HT-29 (cell line): ENCODE data around the gene GAMT. TPM values are rescaled to one million over a fixed set of nuclear protein-coding genes. Genes with fewer than 3 reads are reported as not detected.

Source experiments
- DNase-seq: peaks from one replicate; pipeline ENCODE4 v3.0.0-alpha.2; 2015; ENCODE audit warnings: low spot score
- total RNA-seq: library from RNA; depleted of rRNA; stranded (reverse); fragments of >200 nt; shearing (Covaris generic); gene quantifications from 2 replicates; pipeline ENCODE4 v1.2.3, GENCODE V29; 2014; rRNA removed

GAMT gene
- 0.26 and 0.97 TPM in 2 replicates for total RNA-seq

DNA sequence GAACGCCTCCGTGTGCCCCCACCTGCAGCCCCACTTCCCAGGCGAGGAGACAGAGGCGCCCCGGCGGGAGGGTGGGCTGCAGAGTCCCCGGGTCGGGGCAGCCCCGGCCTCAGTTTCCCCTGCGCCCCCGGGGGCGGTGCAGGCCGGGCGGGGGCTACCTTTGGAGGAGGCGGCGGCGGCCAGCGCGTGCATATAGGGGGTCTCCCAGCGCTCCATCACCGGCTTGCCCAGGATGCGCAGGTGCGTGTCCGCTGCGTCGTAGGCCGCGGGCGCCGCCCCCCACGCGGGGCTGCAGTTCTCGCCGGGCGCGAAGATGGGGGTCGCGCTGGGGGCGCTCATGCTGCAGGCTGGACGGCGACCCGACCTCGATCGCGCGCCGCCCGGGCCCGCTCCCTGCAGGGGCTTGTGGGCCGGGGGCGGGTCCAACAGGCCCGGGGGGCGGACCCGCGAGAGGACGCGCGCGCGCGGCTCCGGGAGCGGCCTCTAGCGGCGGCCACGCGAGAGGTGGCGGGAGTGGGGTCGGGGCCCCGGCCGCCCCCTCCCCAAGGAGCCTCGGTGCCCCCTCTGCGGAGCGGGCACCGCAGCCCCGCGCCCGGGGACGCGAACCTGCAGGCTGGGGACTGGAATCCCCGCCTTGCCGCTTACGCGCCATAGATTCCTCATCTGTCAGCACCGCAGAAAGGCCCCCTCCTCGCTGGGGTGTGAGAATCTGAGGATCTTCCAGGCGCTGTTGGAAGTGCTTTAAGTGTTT lies at the start of gene GAMT:
Gene GAMT (minus strand): TSS at position 405 of the 751 bp plus-strand sequence. CDS start 66 bp downstream, at position 339.
- no peak for DNase-seq

GRCh38 chr19:1449467-1450442 lies 48.4 kb upstream of the GAMT start, which contains the start of gene APC2:
Gene APC2, plus strand, starts transcription at chr19:1450121. Its CDS starts 2,881 bp downstream, at chr19:1453002.
- no peak for DNase-seq

GRCh38 chr19:1447944-1448343 lies 46.6 kb upstream of the GAMT start:
- DNase-seq: no peak

DNA sequence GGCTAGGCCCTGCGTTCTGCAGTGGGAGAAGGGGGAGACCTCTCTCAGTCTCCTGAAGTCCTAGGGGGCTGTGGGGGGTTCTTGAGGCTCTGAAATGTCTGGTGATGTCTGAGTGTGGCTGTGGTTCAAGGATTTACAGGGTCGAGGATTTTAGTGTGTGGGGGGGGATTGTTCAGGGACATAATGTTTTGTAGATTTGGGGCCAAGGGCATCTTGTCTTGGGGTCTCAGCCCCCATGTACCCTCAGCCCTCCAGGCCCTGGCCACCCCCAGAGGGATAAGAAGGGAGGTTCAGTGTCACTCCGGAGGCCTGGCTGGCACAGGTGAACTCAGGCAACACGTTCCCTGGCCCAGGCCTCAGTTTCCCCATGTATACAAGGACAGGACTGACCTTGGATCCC lies 46.2 kb upstream of the GAMT start:
- no peak for DNase-seq

DNA sequence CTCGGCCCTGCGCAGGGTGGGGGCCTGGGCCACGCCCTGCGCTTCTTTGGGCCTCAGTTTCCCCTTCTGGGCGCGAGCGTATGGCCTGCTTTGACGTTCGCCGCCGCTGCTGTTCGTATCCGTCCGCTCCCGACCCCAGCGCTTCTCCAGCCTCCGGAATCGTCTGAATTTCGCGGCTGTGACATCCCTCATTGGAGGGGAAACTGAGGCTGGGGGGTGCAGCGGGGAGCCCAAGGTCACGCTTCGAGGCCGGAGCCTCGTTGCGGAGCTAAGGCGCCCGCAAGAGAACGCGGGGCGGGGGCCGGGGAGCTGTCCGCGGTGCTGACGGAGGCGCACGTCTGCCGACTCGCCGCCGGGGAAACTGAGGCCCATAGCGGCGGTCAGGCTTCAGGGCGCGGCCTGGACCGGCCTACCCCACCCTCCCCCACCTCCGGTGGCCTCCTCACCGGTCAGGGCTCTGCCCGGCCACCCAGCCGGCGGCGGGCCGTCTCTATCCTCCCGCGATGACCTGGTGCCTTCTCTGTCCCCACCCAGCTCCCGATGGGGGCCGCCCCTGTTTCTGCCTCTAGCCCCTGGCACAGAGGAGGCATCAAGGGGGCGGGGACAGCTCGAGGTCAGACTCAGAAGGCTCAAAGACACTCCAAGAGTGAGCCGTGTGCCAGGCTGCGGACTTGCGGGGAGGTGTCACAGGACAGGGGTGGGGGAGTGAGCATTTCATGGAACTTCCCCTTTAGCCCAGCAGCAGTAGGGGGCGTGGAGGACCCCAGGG lies 45.6 kb upstream of the GAMT start:
- DNase-seq: peak; percentile 26

DNA sequence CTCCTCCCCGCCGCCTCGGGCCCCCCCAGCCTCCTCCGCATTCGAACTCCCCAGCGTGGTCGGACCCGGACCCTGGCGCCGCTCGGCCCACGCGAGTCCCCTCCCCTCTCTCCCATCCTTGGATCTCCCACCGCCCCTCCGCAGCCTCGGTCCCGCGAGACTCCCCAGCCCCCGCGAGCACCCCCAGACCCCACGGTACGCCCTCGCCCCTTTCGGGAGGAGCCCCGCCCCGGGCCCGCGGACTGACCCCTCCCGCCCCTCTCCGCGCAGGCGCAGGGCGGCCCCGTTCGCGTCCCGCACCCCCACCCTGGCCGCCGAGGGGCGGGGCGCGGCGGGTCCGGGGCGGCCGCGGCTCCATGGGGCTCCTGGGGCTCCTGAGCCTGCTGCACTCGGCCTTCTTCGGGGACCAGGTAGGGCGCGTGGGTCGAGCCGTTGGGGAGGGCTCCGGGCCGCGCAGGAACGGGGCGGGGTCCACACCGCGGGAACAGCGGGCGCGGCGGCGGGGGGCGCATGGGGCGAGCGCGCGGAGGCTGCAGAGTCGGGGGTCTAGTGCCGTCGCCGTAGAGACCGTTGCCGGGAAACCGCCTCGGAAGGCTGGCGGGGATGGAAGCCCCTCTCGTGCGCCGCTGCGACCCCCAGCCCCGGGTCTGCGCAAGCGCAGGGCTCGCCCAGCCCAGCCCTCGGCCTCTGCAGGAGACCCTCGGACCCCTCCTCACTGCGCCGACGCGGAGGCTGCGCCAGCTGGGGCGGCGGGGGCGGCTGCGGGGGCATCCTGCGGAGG lies 44.8 kb upstream of the GAMT start:
- no peak for DNase-seq

- peak; percentile 52 for DNase-seq
Observed at GRCh38 chr19:1445185-1445931, 44.0 kb upstream of the GAMT start.

DNA sequence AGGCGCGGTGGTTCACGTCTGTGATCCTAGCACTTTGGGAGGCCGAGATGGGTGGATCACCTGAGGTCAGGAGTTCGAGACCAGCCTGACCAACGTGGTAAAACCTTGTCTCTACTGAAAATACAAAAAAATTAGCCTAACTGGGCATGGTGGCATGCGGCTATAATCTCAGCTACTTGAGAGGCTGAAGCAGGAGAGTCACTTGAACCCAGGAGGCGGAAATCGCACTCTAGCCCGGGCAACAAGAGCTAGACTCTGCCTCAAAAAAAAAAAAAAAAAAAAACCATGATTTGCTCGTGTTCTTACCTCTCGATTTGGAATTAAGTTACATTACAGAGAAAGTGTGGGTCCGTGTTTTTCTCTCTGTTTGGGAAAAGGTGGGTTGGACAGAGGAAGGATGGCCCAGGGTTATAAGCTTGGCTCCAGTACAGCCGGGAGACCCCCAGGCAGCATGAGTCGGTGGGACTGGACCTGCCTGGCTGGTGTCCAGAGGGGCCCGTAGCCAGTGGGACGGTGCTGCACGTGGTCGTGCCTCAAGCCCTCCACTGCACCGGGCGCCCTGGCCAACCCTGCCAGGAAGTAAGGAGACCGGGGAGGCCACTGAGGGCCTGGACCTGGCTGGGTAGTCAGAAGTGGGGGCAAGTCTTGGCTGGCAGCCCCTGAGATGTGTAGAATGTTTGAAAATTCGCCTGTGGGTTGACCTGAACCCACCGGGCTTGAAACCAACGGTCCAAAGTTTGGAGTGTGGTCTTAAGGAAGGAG lies 40.5 kb upstream of the GAMT start:
- no peak for DNase-seq

DNA sequence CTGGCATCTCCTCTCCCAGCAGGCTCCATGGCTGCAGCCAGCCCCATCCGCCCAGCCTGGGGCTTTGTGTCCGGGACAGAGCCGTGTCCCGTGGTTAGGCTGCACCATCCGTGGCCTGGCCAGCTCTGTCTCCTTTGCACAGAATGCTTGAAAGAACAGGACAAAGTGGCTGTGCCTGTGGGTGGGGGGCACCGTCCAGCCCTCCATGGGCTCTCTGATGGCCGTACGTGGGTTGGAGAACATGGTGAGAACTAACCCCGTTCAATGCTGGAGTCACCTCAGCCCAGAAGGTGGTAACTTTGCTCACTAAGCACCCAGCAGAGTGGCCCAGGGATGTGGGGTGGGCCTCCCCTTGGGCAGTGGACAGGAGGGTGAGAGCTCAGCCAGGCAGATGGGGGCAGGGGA lies 39.7 kb upstream of the GAMT start:
- no peak for DNase-seq

DNA sequence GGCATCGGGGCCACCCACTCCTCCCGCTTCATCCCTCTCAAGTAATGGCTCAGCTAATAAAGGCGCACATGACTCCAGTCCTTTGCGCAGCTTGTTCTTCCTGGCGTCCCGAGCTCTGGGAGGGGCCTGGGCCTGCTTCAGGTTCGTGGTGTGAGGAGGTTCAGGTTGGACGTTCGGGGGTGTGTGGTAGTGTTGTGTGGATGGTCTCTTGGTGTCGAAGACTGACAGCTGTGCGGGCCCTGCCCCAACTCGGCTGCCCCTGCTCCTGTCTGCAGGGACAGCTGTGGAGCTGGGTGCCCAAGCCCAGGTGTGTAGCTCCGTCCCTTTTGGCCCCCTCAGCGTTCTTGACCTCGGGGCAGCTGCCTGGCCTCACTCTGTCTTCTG lies 39.1 kb upstream of the GAMT start:
- no peak for DNase-seq

- DNase-seq: peak; percentile 19
Observed at GRCh38 chr19:1439525-1440417, 38.4 kb upstream of the GAMT start.

GRCh38 chr19:1438933-1439354 lies 37.6 kb upstream of the GAMT start:
- DNase-seq: no peak

DNA sequence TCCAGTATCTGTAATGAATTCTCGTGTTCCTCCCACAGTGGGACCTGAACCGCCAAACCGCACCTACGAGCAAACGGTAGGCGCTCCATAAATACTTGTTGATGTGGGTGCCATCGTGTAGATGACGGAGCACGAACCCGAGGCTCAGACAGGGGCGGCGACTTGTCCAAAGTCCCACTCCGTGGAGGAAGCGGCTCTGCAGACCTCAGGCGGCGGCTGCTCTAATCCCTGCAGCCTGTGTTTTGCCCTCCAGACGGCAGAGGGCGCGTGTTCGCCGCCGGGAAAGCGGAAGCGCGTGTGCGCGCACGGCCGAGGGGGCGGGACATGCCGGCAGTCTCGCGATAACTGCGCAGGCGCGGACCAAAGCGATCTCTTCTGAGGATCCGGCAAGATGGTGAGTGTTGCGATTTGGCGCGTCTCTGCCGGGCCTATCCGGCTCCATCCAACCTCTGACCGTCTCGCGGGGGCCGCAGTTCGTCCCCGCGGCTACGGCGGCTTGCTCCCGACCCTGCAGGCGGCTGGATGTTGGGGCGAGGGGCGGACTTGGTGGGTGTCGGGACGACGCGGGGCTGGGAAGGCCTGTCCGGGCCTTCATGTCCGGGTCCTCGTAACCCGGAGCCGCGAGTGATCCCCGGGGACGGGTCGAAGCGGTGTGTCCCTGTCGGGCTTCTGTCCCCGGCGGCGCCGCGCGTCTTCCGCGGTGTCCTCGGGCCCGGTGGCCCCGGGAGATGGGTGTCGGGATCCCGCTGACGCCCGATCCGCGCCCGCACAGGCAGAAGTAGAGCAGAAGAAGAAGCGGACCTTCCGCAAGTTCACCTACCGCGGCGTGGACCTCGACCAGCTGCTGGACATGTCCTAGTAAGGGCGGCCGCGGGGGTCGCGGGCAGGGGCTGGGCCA lies 36.9 kb upstream of the GAMT start, which contains the start of gene RPS15:
Gene RPS15 (plus strand): TSS at position 362 of the 898 bp plus-strand sequence. CDS start 30 bp downstream, at position 392.
- peak; percentile 86 for DNase-seq

DNA sequence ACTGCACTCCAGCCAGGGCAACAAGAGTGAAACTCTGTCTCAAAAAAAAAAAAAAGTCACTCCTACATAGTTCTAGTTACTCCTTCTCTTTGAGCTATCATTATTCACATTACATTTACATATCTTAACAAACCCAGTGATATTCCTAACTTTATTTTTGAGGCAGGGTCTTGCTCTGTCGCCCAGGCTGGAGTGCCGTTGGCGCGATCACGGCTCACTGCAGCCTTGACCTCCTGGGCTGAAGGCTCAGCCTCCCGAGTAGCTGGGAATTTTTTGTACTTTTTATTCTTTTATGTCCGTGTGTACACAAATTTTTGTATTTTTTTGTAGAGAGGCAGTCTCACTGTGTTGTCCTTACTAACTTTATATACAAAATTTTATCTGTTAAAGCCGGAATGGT lies 36.3 kb upstream of the GAMT start:
- DNase-seq: no peak

DNA sequence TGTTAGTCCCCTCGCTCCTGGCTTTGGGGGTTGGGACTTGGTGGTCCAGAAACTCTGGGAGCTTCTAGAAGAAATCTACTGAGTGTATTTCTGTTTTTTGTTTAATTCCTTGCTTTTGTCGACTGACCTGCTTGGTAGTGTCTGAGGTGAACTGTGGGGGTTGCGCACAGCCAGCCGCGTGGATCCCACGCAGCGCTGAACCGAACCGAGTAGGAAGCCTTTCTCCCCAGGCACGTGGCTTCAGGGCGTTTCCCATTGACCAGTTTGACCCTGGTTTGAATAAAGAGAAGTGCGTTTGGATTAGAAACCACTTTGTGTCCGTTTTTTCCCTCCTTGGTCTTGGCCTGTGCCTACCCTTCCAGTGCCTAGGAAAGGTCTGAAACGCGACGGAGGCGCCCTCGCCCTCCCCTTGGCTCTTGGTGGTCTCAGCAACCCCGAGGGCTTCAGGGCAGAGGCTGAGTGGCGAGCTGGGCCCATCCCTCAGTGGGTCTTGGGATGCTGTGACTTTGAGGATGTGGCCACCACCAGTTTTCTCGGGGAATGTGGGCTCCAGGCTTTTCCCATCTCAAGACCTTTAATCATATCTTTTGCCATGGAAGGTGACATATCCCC lies 34.1 kb upstream of the GAMT start:
- no peak for DNase-seq

GRCh38 chr19:1434577-1435060 lies 33.3 kb upstream of the GAMT start:
- no peak for DNase-seq

DNA sequence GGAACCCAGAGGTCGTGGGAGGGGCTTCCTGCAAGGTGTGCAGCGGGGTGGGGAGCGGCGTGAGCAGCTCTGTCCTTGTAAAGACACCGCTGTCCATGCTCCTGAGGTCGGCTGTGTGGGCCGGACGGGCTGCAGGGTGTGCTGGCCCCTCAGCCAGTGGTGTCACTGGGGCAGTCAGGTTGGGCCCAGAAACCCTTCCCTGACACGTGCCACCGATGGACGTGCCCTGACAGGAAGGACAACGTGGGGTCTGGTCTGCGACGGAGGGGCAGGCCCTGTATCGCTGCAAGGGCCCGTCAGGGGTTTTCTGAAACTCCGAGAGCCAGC lies 32.7 kb upstream of the GAMT start:
- no peak for DNase-seq
